Stomach (tissue), 4 donors: Measurements from ENCODE around the gene PCDH7.

Source experiments
- EP300 ChIP-seq: sonication (generic); formaldehyde crosslinking; IDR thresholded peaks from one replicate; pipeline ENCODE4 v1.6.1; 2017; ENCODE audit warnings: antibody characterized with exemption
- POLR2A ChIP-seq, 4 donors: fragments of 450-650 bp; IDR thresholded peaks; one replicate each; pipeline ENCODE4 v1.6.1; 2016; ENCODE audit warnings: antibody characterized with exemption in 4 of 4, control low read depth in 2 of 4, mild to moderate bottlenecking in 1 of 4, moderate library complexity in 1 of 4
- TF ChIP-seq, protein P1 (sequence below), 7 experiments: fragments of 450-650 bp in 4 of 7; fragments of 200-600 bp in 3 of 7; sonication (generic) in 3 of 7; IDR thresholded peaks; one replicate each; pipeline ENCODE4 v1.5.1; 2016 to 2019; ENCODE audit warnings: antibody characterized with exemption in 7 of 7, control low read depth in 2 of 7, mild to moderate bottlenecking in 1 of 7

GRCh38 chr4:30768277-30768676, 48.1 kb downstream of the PCDH7 start:
- TF ChIP-seq, protein P1, sequence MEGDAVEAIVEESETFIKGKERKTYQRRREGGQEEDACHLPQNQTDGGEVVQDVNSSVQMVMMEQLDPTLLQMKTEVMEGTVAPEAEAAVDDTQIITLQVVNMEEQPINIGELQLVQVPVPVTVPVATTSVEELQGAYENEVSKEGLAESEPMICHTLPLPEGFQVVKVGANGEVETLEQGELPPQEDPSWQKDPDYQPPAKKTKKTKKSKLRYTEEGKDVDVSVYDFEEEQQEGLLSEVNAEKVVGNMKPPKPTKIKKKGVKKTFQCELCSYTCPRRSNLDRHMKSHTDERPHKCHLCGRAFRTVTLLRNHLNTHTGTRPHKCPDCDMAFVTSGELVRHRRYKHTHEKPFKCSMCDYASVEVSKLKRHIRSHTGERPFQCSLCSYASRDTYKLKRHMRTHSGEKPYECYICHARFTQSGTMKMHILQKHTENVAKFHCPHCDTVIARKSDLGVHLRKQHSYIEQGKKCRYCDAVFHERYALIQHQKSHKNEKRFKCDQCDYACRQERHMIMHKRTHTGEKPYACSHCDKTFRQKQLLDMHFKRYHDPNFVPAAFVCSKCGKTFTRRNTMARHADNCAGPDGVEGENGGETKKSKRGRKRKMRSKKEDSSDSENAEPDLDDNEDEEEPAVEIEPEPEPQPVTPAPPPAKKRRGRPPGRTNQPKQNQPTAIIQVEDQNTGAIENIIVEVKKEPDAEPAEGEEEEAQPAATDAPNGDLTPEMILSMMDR (IDR thresholded peaks at IDR 0.05), result no peak
- TF ChIP-seq POLR2A (IDR thresholded peaks at IDR 0.05), result no peak
- TF ChIP-seq EP300, result no peak
